Activated CD4-positive, alpha-beta T cell treated with anti-CD3 and anti-CD28 coated beads for 36 hours (primary cell): Measurements from ENCODE around the gene ATIC. TPM values are rescaled to one million over a fixed set of nuclear protein-coding genes. Genes with fewer than 3 reads are reported as not detected.

Experiments used
- ATAC-seq: fragments of 200-7000 bp; cut with Tn5 transposase; one replicate; pipeline ENCODE4 v1.10.0; 2021; ENCODE audit warnings: mild to moderate bottlenecking, moderate library complexity
- CTCF ChIA-PET: fragments of 350-600 bp; sonication (Branson Sonifier 250); formaldehyde crosslinking; loops from one replicate; lab custom pipeline; 2021; ENCODE audit warnings: antibody characterized with exemption; lab: Charles Lee
- POLR2A ChIA-PET: fragments of 350-600 bp; sonication (Branson Sonifier 250); formaldehyde crosslinking; loops from one replicate; lab custom pipeline; 2021; ENCODE audit warnings: antibody characterized with exemption, inconsistent platforms; lab: Charles Lee
- DNase-seq: peaks from one replicate; pipeline ENCODE4 v3.0.0-alpha.2; 2020
- H3K27ac Mint-ChIP-seq: one replicate; pipeline ENCODE4 v1.8.0; 2021; ENCODE audit warnings: mixed read lengths
- H3K27me3 Mint-ChIP-seq: one replicate; pipeline ENCODE4 v1.8.0; 2021; ENCODE audit warnings: mixed read lengths
- H3K36me3 Mint-ChIP-seq: one replicate; pipeline ENCODE4 v1.8.0; 2021; ENCODE audit warnings: low read depth, mixed read lengths
- H3K4me1 Mint-ChIP-seq: one replicate; pipeline ENCODE4 v1.8.0; 2021; ENCODE audit warnings: mixed read lengths
- H3K4me3 Mint-ChIP-seq: one replicate; pipeline ENCODE4 v1.8.0; 2021; ENCODE audit warnings: mild to moderate bottlenecking, moderate library complexity, mixed read lengths
- H3K9me3 Mint-ChIP-seq: one replicate; pipeline ENCODE4 v1.8.0; 2021; ENCODE audit warnings: low read depth, mixed read lengths
- intact Hi-C, 2 experiments: fragments of 100-400 bp; cut with DNase I in 1 of 2; cut with micrococcal nuclease in 1 of 2; formaldehyde crosslinking; loops; one replicate each; pipeline versions ENCODE4 v1.14.2 to v1.15.1; 2022 to 2024; cut with DNase I, micrococcal nuclease
- total RNA-seq, 2 experiments: library from RNA; stranded (reverse); gene quantifications; one replicate each; pipeline ENCODE4 v1.2.3, GENCODE V29; 2021

The ATIC gene
- total RNA-seq, result 100 to 1,000 TPM; 300 to 310 TPM

GRCh38 chr2:215311625-215312396 lies at the start of gene ATIC:
Gene ATIC (plus strand): TSS chr2:215312059. CDS start chr2:215312143, 84 bp downstream.
- Mint-ChIP-seq H3K4me1 (peaks cover 32% of the 10 kb centered on the region), H3K27me3 (peaks cover under 1% of the 10 kb centered on the region), H3K36me3 (peaks cover 36% of the 10 kb centered on the region), H3K9me3 (no peaks in the 10 kb centered on the region), H3K4me3 (peak within 1 kb of the TSS; percentile 97), H3K27ac (peak within 1 kb of the TSS; percentile 96)
- CTCF ChIA-PET, result interaction anchor here (0.6 to 1.8 kb wide), 6 partner anchors 14 to 1844 kb away, joined by 3 to 6 read pairs (median 4); no protein-coding TSS in a partner anchor
- ATAC-seq (peak; percentile 98), DNase-seq (peak; percentile 96)
- POLR2A ChIA-PET, result interaction anchor here (0.6 to 0.7 kb wide), 2 partner anchors 71 to 1187 kb away, joined by 3 to 5 read pairs; no protein-coding TSS in a partner anchor
- intact Hi-C loops, result loop anchor here (1.0 to 5.0 kb wide), 6 partner anchors 125 to 1100 kb away; partner anchors contain the start of genes BARD1 (in 1 of the 2), FN1 (in 1 of the 2) and SMARCAL1 (in 1 of the 2)

GRCh38 chr2:215262303-215262702 lies 49.6 kb upstream of the ATIC start:
- no peak for ATAC-seq
- no peak for DNase-seq
- intact Hi-C loops, result loop anchor here in 1 of 2 experiments (10.0 kb wide), 1 partner anchor 298 kb away; no protein-coding TSS in a partner anchor
- ChIA-PET POLR2A (no interaction called here), CTCF (no interaction called here)
- Mint-ChIP-seq H3K4me3 (no peak overlapping the region), H3K4me1 (no peaks in the 10 kb centered on the region), H3K9me3 (no peaks in the 10 kb centered on the region), H3K27me3 (no peaks in the 10 kb centered on the region), H3K27ac (no peak overlapping the region), H3K36me3 (no peaks in the 10 kb centered on the region)

- no peak overlapping the region for H3K27ac Mint-ChIP-seq
Measured at GRCh38 chr2:215262741-215263362, 49.0 kb upstream of the ATIC start.

GRCh38 chr2:215264374-215264773 lies 47.5 kb upstream of the ATIC start:
- no peak for DNase-seq
- Mint-ChIP-seq H3K27me3 (peaks cover 3% of the 10 kb centered on the region), H3K9me3 (no peaks in the 10 kb centered on the region), H3K4me1 (no peaks in the 10 kb centered on the region), H3K36me3 (no peaks in the 10 kb centered on the region), H3K27ac (no peak overlapping the region), H3K4me3 (no peak overlapping the region)
- no peak for ATAC-seq
- intact Hi-C loops, result loop anchor here in 1 of 2 experiments (10.0 kb wide), 1 partner anchor 300 kb away; no protein-coding TSS in a partner anchor
- ChIA-PET CTCF (interaction anchor here (1.1 kb wide), 1 partner anchor 71 kb away, joined by 3 read pairs; no protein-coding TSS in a partner anchor), POLR2A (no interaction called here)

More at GRCh38 chr2:215262741-215263362, 49.0 kb upstream of the ATIC start:
- DNase-seq (no peak), ATAC-seq (no peak)
- Mint-ChIP-seq H3K4me3 (no peak overlapping the region), H3K4me1 (no peaks in the 10 kb centered on the region), H3K36me3 (no peaks in the 10 kb centered on the region), H3K27me3 (peaks cover 3% of the 10 kb centered on the region), H3K9me3 (no peaks in the 10 kb centered on the region)
- ChIA-PET CTCF (no interaction called here), POLR2A (no interaction called here)
- intact Hi-C loops, result loop anchor here in 1 of 2 experiments (10.0 kb wide), 1 partner anchor 298 kb away; no protein-coding TSS in a partner anchor

GRCh38 chr2:215269397-215270117 lies 42.3 kb upstream of the ATIC start:
- Mint-ChIP-seq H3K4me1 (peaks cover 15% of the 10 kb centered on the region), H3K36me3 (no peaks in the 10 kb centered on the region), H3K27me3 (peaks cover 3% of the 10 kb centered on the region), H3K4me3 (no peak overlapping the region), H3K27ac (no peak overlapping the region), H3K9me3 (no peaks in the 10 kb centered on the region)
- intact Hi-C loops, result loop anchor here in 1 of 2 experiments (5.0 to 10.0 kb wide), 3 partner anchors 305 to 1462 kb away; no protein-coding TSS in a partner anchor
- POLR2A ChIA-PET, result interaction anchor here (0.6 to 0.7 kb wide), 3 partner anchors 45 to 140 kb away, joined by 3 to 10 read pairs (median 9); no protein-coding TSS in a partner anchor
- CTCF ChIA-PET, result interaction anchor here (0.6 to 1.4 kb wide), 12 partner anchors 8 to 1667 kb away, joined by 3 to 7 read pairs (median 3); no protein-coding TSS in a partner anchor
- DNase-seq (peak; percentile 71), ATAC-seq (no peak)

- Mint-ChIP-seq H3K4me1 (peaks cover 15% of the 10 kb centered on the region), H3K9me3 (no peaks in the 10 kb centered on the region), H3K4me3 (no peak overlapping the region), H3K27me3 (peaks cover 3% of the 10 kb centered on the region), H3K36me3 (no peaks in the 10 kb centered on the region), H3K27ac (no peak overlapping the region)
- POLR2A ChIA-PET, result interaction anchor here (0.6 to 0.7 kb wide), 3 partner anchors 45 to 140 kb away, joined by 3 to 10 read pairs (median 9); no protein-coding TSS in a partner anchor
- intact Hi-C loops, result loop anchor here in 1 of 2 experiments (5.0 kb wide), 1 partner anchor 652 kb away; no protein-coding TSS in a partner anchor
- CTCF ChIA-PET, result interaction anchor here (0.6 to 1.4 kb wide), 10 partner anchors 9 to 1667 kb away, joined by 3 to 7 read pairs (median 3); no protein-coding TSS in a partner anchor
- ATAC-seq (no peak), DNase-seq (no peak)
Measured at GRCh38 chr2:215270118-215270451, 41.8 kb upstream of the ATIC start.

GRCh38 chr2:215271446-215271845 lies 40.4 kb upstream of the ATIC start:
- ChIA-PET CTCF (interaction anchor here (0.6 to 1.5 kb wide), 4 partner anchors 20 to 1346 kb away, joined by 3 to 4 read pairs (median 4); no protein-coding TSS in a partner anchor), POLR2A (no interaction called here)
- no peak for ATAC-seq
- H3K27me3 Mint-ChIP-seq, result peaks cover 3% of the 10 kb centered on the region
- DNase-seq, result no peak
- no peak overlapping the region for H3K4me3 Mint-ChIP-seq
- intact Hi-C loops, result loop anchor here in 1 of 2 experiments (5.0 kb wide), 1 partner anchor 651 kb away; no protein-coding TSS in a partner anchor
- H3K4me1 Mint-ChIP-seq, result peaks cover 15% of the 10 kb centered on the region
- no peaks in the 10 kb centered on the region for H3K9me3 Mint-ChIP-seq
- H3K36me3 Mint-ChIP-seq, result no peaks in the 10 kb centered on the region
- H3K27ac Mint-ChIP-seq, result no peak overlapping the region

- H3K4me3 Mint-ChIP-seq, result no peak overlapping the region
- intact Hi-C loops, result loop anchor here in 1 of 2 experiments (5.0 kb wide), 1 partner anchor 649 kb away; no protein-coding TSS in a partner anchor
- H3K4me1 Mint-ChIP-seq, result peaks cover 15% of the 10 kb centered on the region
- ATAC-seq (peak; percentile 93), DNase-seq (no peak)
- no peaks in the 10 kb centered on the region for H3K27me3 Mint-ChIP-seq
- ChIA-PET POLR2A (no interaction called here), CTCF (interaction anchor here (1.0 kb wide), 1 partner anchor 42 kb away, joined by 4 read pairs; no protein-coding TSS in a partner anchor)
- peak overlapping the region; percentile 51 for H3K27ac Mint-ChIP-seq
- H3K36me3 Mint-ChIP-seq, result no peaks in the 10 kb centered on the region
- H3K9me3 Mint-ChIP-seq, result no peaks in the 10 kb centered on the region
Measured at GRCh38 chr2:215272918-215273317, 38.9 kb upstream of the ATIC start.

GRCh38 chr2:215274829-215275228 lies 37.0 kb upstream of the ATIC start:
- Mint-ChIP-seq H3K36me3 (no peaks in the 10 kb centered on the region), H3K27me3 (no peaks in the 10 kb centered on the region)
- intact Hi-C loops, result loop anchor here in 1 of 2 experiments (5.0 kb wide), 1 partner anchor 647 kb away; no protein-coding TSS in a partner anchor

GRCh38 chr2:215275824-215276223 lies 36.0 kb upstream of the ATIC start:
- ChIA-PET CTCF (no interaction called here), POLR2A (no interaction called here)
- Mint-ChIP-seq H3K4me3 (no peak overlapping the region), H3K9me3 (no peaks in the 10 kb centered on the region), H3K4me1 (peaks cover 13% of the 10 kb centered on the region), H3K36me3 (no peaks in the 10 kb centered on the region), H3K27me3 (no peaks in the 10 kb centered on the region), H3K27ac (no peak overlapping the region)
- DNase-seq (no peak), ATAC-seq (no peak)
- intact Hi-C loops, result no loop called here

More at GRCh38 chr2:215274829-215275228, 37.0 kb upstream of the ATIC start:
- no peak overlapping the region for H3K27ac Mint-ChIP-seq
- H3K4me3 Mint-ChIP-seq, result no peak overlapping the region
- CTCF ChIA-PET, result no interaction called here
- DNase-seq (no peak), ATAC-seq (no peak)
- H3K9me3 Mint-ChIP-seq, result no peaks in the 10 kb centered on the region
- H3K4me1 Mint-ChIP-seq, result peaks cover 14% of the 10 kb centered on the region
- POLR2A ChIA-PET, result no interaction called here
